Measurements from ENCODE around the gene STK11IP. TPM values are rescaled to one million over a fixed set of nuclear protein-coding genes. Genes with fewer than 3 reads are reported as not detected.

Gene STK11IP
- total and polyA plus RNA-seq, 2 donors (not counting 1 experiment from before 2014, with no cell fraction given), result 46.8 to 55.6 TPM

GRCh38 chr2:219628986-219629901 is 31.6 kb downstream of the STK11IP start:
- CTCF ChIA-PET, result interaction anchor here (1.1 kb wide), 1 partner anchor 13 kb away, joined by 3 read pairs; no protein-coding TSS in a partner anchor
- intact Hi-C loops (cut with micrococcal nuclease), result no loop called here
- Histone ChIP-seq H3K79me2 (ENCODE audit: control insufficient read depth, insufficient read depth, low read length) (no peaks in the 10 kb centered on the region), H4K20me1 (ENCODE audit: control insufficient read depth, insufficient read depth, low read length, poor library complexity, severe bottlenecking) (no peaks in the 10 kb centered on the region), H3K36me3 (replicated peaks in 1 of 2; ENCODE audit: control extremely low read depth in 1 of 2, control insufficient read depth in 1 of 2, extremely low read depth in 1 of 2, insufficient read depth in 2 of 2, low read length in 1 of 2) (no peaks in the 10 kb centered on the region), H3K27me3 (replicated peaks in 1 of 4; ENCODE audit: control extremely low read depth in 1 of 4, control insufficient read depth in 3 of 4, insufficient read depth in 4 of 4, low read length in 3 of 4) (peaks cover 0 to 40% (median 24%) of the 10 kb centered on the region in 4 experiments), H3K4me1 (ENCODE audit: control insufficient read depth in 2 of 2, insufficient read depth in 2 of 2, low read length in 2 of 2) (peaks cover 10 to 20% of the 10 kb centered on the region in 2 donors), H3K27ac (ENCODE audit: low read length in 2 of 2) (no peak overlapping the region), H2AFZ (ENCODE audit: insufficient read depth, low read depth, low read length, poor library complexity, severe bottlenecking) (no peak overlapping the region), H3K9me3 (ENCODE audit: control extremely low read depth in 1 of 3, control insufficient read depth in 2 of 3, insufficient read depth in 1 of 3, low read length in 2 of 3) (peaks cover 0 to 4% (median 0%) of the 10 kb centered on the region in 3 donors), H3K4me2 (replicated peaks; ENCODE audit: low read depth, low read length, poor library complexity, severe bottlenecking) (no peak overlapping the region), H3K9ac (ENCODE audit: low read length) (no peak overlapping the region), H3K4me3 (ENCODE audit: control extremely low read depth in 1 of 5, extremely low read depth in 1 of 5, insufficient read depth in 1 of 5, low read depth in 2 of 5, low read length in 4 of 5) (no peak overlapping the region)
- no peak for TF ChIP-seq CTCF (IDR thresholded peaks at IDR 0.05)
- no peak for TF ChIP-seq EZH2 (IDR thresholded peaks at IDR 0.05; ENCODE audit: borderline replicate concordance, insufficient read depth, low read depth, low read length, poor library complexity, severe bottlenecking)
- ATAC-seq (ENCODE audit: low read depth) (no peak), DNase-seq (peak; percentile 7)
- H3K4me1 Mint-ChIP-seq, result peaks cover 10% of the 10 kb centered on the region
- POLR2A ChIA-PET, result no interaction called here
- H3K9me3 Mint-ChIP-seq (ENCODE audit: insufficient read depth), result no peaks in the 10 kb centered on the region
- 63% methylated on average over 4 of the region's 16 CpGs for WGBS (ENCODE audit: insufficient coverage)
- peaks cover 45% of the 10 kb centered on the region for H3K27me3 Mint-ChIP-seq
- no peak overlapping the region for H3K27ac Mint-ChIP-seq
- peak overlapping the region; percentile 53 for H3K4me3 Mint-ChIP-seq
